Measurements from ENCODE around the gene CRACDL.

The CRACDL gene

GRCh38 chr2:98803405-98804264, 132.4 kb downstream of the CRACDL start:
- no peak for DNase-seq (ENCODE audit: low read depth in 2 of 2)

DNA sequence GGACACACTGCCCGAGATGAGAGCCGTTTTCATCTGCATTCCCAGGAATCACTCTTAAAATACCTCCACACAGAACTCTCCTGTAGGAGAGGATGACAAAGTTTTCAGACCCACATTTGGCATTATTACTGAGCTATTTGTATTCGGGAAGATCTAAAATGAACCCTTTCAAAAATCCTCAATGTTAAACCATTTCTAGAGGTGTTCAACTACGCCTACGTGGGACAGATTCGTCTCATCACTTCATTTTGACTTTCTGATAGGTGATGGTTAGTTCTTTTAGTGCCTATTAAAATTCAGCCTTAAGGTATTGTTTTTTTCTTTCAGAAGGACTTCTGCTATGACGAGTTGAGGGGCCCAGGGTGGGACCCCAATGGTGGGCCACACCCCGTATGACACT, 133.7 kb downstream of the CRACDL start:
- DNase-seq (ENCODE audit: low read depth in 2 of 2): no peak

DNA sequence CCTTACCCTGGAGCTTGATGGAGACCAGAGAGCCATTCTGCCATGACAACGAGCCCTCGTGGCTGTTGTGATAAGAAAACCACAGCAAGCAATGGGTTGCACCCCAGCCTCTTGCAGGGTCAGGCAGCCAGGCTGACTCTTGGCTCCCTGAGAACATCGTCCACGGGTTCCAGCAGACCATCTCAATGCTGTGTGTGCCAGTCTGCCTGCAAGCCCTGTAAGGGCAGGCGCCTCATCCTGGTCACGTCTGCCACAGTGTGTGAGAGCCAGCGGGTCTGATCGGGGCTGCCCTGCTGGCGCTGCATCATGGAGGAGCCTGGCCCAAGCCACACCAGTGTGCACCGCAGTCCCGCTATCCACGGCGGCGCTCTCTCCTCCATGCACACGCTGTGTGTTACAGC, 134.1 kb downstream of the CRACDL start:
- DNase-seq (ENCODE audit: low read depth in 2 of 2): no peak

DNA sequence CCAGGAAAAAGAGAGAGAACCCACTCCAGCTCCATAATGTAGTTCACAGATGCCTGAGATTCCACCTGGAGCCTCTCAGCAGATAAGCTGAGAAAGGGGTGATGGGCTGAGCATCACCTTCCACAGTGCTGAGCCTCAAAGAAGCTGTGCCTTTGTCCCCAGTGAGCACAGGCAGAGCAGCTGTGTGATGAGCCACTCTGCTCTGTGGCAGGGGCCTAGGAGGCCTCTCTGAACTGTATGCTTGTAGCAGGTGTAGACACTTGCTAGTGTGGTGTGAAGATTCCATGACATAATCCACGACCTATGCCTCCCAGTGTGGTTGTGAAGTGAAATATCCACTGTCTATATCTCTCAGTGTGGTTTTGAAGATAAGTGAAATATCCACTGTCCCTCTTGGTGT, 134.7 kb downstream of the CRACDL start:
- DNase-seq (ENCODE audit: low read depth in 2 of 2): no peak

DNA sequence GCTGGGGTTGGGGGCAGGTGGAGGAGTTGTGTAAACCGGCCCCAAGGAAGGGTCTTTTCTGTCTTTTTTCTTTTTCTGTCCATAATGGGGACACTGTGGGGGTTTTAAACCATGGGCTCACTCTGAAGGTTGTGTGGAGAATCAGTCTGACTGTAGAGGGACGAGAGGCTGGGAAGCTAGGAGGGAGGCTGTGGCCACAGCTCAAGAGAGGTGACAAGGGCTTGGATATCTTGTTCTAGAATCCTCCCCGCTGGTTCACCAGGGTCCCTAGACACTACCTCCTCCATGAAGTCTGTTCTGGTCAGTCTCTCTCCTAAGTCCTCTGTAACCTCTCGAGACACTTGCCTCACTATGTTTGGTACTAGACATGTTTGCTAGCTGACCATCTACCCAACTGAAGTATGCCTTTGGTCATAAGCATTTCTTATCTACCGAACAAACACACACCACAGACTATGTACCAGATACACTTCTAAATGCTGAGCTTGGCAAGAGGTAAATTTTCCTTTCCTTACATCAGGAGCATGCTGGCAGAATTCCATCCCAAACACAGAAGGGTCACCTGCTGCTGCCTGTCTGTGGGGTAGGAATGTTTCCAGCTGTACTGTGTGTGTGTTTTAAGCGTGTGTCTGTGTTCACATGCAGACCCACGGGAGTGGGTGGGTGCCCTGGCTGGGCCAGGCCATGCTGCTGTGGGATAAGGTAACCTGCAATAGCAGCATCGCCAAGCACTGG, 135.5 kb downstream of the CRACDL start:
- DNase-seq (ENCODE audit: low read depth in 2 of 2): no peak

- DNase-seq (ENCODE audit: low read depth in 2 of 2): no peak
These were observed 136.4 kb downstream of the CRACDL start for GRCh38 chr2:98799375-98800329.

DNA sequence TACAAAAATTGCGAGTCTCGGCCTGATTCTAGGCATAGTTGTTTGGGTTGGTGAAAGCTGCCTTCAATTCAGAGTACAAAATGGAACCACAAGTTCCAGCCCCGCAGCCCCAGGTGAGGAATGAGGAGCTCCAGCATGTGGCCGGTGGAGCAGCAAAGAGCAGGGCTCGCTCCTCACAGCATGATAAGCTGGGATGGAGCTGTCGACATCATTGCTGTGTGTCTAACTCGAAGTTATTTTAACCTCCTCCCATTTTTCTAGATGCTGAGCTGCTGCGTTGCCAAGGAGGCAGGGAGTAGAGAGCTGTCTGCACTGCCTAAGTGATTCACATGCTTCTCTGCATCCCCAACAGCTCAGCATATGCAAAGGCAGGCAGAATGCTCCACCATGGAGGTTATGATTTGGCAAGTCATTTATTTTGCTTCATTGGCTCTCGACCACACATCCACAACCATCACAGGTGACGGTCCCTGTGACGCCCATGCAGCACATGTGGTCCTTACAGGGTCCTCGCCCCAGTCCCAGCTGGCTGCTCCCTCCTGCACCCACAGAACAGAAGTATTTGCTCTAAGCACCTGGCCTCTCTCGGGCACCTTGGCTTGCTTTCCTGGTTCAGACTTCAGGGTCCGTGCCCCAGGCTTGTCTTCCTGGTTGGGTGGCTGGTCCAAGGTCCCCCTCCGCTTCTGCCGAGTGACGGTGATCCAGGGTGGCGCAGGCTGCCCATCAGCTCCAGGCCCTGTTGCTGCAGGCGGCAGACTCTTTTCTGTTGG, 139.1 kb downstream of the CRACDL start:
- DNase-seq (ENCODE audit: low read depth in 2 of 2): no peak

DNA sequence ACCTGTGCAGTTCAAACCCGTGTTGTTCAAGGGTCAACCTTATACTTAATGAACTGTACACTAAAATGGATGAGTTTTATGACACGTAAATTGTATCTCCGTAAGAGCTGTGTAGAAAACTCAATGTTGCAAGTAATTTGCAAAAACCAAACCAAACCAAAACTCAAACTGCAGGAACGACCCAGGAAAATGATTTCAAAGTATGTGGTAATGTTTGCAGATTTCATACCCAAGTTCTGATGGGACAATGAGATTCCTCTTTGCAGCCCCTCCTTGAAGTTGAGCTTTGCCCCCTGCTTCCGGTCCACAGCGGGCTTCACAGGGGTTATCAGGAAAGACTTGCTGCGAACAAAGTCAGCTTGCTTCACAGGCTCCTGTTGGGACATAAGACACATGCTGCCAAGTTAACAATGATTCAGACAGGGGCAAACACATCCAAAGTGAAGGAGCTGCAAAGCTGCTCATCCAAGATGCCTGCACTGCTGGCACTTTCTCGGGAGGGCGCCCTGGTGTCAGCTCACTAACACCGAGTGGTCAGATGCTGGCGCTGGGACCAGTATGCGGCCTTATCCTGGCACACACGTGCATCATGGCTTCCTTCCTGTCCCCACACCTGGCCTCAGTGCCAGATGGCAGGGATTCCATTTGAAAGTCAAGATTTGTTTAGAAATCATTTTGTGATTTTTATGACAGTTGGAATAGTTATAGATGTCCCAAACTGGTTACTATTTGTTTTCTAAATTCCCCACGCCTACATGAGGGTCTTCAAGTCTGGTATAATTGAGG, 139.9 kb downstream of the CRACDL start:
- no peak for DNase-seq (ENCODE audit: low read depth in 2 of 2)

DNA sequence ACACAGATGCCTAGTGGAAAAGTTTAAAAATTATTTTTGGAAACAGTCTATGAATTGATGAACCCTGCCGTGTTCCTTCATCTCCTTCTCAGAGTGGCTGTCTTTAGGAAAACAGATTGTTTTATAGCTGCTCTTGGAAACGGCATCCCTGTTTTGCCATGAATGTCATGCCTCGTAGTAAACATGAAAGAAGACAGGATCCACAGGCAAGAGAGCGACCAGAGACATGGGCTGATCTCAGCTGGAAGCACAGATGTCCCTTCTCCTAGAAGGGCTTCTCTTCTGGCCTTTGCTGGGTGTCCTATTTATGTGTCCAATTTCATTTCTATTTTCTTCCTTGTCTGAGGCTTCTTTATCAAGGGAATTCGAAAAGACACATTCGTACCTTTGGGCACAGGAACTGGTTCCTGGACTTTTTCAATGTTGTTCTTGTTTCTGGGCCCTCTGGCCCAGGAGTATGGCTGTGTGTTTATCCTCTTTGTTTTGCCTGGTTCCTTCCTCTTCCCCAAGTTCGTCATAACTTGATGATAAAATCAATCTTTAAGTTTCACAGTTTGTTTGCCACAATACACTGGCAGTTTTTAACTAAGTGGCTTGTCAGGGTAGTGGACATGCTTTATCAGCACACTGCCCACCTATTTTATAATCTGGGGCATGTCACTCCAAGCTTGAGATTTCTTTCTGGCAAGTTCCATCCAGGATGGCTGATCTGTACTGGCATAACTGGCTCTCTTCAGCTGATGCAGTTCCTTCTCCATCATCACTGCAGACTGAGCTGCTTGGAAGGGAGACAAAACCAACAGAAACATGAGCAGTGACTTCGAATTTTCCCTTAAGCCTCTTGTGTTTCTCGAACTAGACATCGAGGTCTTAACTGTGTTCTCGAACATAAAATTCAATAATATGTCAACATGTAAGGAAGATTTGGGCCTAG, 141.9 kb downstream of the CRACDL start:
- DNase-seq (ENCODE audit: low read depth in 2 of 2): no peak

- no peak for DNase-seq (ENCODE audit: low read depth in 2 of 2)
These were observed 142.8 kb downstream of the CRACDL start for GRCh38 chr2:98793275-98793674.

- DNase-seq (ENCODE audit: low read depth in 2 of 2): no peak
These were observed 145.8 kb downstream of the CRACDL start for GRCh38 chr2:98790221-98790620.

DNA sequence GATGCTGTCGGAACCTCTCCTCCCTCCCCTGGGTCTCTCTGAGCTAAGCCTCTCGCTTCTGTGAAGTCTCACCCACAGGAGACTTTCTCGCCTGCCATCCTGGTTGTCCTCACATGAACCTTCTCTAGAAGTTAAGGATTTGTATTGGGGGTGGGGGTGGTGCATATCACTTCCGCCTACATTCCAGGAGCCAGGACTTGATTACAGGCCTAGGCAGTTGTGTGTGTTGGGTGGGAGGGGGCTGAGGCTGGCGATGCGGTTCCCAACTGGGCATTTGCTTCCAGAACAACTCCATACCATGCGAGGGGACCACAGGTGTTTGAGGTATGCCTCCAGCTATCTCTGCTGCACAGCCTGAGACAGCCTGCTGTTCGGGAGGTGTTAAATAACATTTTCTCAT, 148.3 kb downstream of the CRACDL start:
- no peak for DNase-seq (ENCODE audit: low read depth in 2 of 2)

DNA sequence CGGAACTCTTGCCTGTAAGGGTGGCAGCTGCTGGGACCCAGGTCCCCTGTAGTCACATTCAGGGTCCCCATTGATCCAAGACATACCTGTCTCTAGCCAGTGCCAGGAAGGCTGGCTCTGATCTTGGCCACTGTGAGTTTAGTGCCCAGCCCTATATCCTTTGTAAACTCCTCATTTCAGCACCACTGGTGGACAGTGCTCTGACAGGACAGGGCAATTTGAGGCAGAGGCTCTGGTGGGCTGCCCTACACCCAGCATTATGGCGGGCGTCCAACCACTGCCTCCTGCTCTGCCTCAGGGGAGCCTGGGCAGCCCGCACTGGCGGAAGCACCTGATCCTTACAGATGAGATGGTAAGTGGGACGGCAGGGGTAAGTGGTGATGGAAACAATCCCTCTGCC, 149.8 kb downstream of the CRACDL start:
- no peak for DNase-seq (ENCODE audit: low read depth in 2 of 2)

DNA sequence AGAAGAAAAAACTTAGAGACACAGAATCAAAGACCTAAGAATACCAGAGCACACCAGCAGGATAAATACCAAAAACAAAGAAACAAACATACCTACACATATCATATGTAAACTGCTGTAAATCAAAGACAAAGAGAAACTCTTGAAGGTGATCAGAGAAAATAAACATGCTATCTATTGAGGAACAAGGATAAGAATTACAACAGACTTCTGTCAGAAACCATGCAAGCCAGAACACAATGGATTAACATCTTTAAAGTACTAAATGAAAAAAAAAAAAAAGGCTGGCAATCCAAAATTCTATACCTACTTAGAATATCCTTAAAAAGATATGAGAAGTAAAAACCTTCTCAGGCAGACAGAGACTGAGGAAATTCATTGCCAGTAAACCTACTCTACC, 153.5 kb downstream of the CRACDL start:
- no peak for DNase-seq (ENCODE audit: low read depth in 2 of 2)

GRCh38 chr2:98781822-98782221, 154.2 kb downstream of the CRACDL start:
- DNase-seq (ENCODE audit: low read depth in 2 of 2): no peak

- DNase-seq (ENCODE audit: low read depth in 2 of 2): no peak
These were observed 157.1 kb downstream of the CRACDL start for GRCh38 chr2:98778741-98779483.

DNA sequence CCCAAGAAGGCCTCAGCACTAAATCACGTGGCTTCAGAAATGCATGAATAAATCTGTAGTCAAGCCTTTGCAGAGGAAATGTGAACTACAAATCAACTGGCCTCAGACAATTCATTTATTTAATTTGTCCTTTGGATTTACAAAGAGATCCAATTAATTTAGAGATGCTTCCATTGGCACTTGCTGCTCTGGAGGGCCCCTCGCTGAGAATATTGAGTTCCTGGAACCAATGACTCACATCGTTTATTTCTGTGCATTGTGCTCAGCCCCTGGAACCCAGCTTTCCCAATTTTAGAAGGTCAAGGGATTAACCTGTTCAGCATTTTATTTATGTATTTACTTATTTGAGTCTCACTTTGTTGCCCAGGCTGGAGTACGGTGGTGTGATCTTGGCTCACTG, 157.9 kb downstream of the CRACDL start:
- no peak for DNase-seq (ENCODE audit: low read depth in 2 of 2)

- no peak for DNase-seq (ENCODE audit: low read depth in 2 of 2)
These were observed 158.3 kb downstream of the CRACDL start for GRCh38 chr2:98777710-98778109.

- no peak for DNase-seq (ENCODE audit: low read depth in 2 of 2)
These were observed 158.9 kb downstream of the CRACDL start for GRCh38 chr2:98777076-98777475.
